HUES64 (cell line): ENCODE measurements around the gene NINJ1.

ENCODE experiments used
- H3K27ac ChIP-seq: 2 replicates; pipeline ENCODE4 v1.7.0; 2013; ENCODE audit warnings: low read depth, low read length, inconsistent platforms
- H3K27me3 ChIP-seq: 2 replicates; pipeline ENCODE4 v1.6.1; 2013; ENCODE audit warnings: mild to moderate bottlenecking, low read length; ENCODE audit not compliant: insufficient read depth
- H3K36me3 ChIP-seq: 2 replicates; pipeline ENCODE4 v1.6.1; 2013; ENCODE audit warnings: mild to moderate bottlenecking, low read length; ENCODE audit not compliant: insufficient read depth
- H3K4me1 ChIP-seq: 2 replicates; pipeline ENCODE4 v1.6.1; 2013; ENCODE audit warnings: mild to moderate bottlenecking, low read length, moderate library complexity; ENCODE audit not compliant: insufficient read depth
- H3K4me3 ChIP-seq: 2 replicates; pipeline ENCODE4 v1.5.1; 2013; ENCODE audit warnings: mild to moderate bottlenecking, low read length, moderate library complexity
- H3K9ac ChIP-seq: 2 replicates; pipeline ENCODE4 v1.6.1; 2013; ENCODE audit warnings: mild to moderate bottlenecking, low read depth, low read length
- H3K9me3 ChIP-seq: 2 replicates; pipeline ENCODE4 v1.6.1; 2013; ENCODE audit warnings: low read depth, low read length; ENCODE audit not compliant: insufficient read depth
- WGBS: fragments of 150-250, 120-280 bp; methylation state at CpG from one replicate; pipeline ENCODE4 v1.1.7; 2013; ENCODE audit warnings: missing lambda C conversion rate; 5-methylcytosine and 5-hydroxymethylcytosine counted together

Gene NINJ1

DNA sequence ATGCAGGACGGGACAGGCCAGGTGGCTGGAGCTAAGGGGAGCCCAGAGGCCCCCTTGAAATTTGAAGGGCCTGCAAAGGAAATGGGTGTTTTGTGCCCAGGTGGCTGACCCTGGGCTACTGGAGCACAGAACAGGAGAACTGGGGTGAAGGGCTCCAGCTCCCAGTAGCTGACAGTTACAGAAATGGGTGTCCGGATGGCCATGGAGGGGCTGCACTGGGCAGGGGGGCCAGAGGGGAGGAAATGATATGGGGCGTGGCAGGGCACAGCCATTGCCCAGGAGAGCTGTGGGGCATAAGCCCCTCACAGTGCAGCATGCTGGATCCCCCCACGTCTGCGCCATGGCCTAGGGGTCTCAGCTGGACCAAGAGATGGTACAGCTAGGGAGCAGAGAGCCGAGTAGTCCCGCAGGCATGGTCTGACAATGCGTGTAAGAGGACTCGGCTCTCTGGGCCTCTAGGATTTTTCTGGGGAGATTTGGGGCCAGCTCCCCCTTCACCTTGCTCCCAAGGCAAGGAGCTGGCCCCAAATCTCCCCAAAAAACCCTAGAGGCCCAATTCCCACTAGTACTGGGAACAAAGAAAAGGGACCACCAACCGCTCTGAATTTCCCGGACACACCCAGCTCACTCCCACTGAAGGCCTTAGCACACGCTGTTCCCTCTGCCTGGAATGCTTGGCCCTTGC, 45.9 kb downstream of the NINJ1 start:
- Histone ChIP-seq H3K4me3 (no peak overlapping the region), H3K9me3 (no peaks in the 10 kb centered on the region), H3K27ac (no peak overlapping the region), H3K27me3 (no peaks in the 10 kb centered on the region), H3K36me3 (no peaks in the 10 kb centered on the region), H3K9ac (no peak overlapping the region), H3K4me1 (no peaks in the 10 kb centered on the region)
- 93% methylated on average over 12 of the region's 12 CpGs for WGBS

GRCh38 chr9:93086447-93087224, 47.4 kb downstream of the NINJ1 start:
- no peaks in the 10 kb centered on the region for H3K27me3 ChIP-seq
- no peak overlapping the region for H3K9ac ChIP-seq
- H3K4me3 ChIP-seq = no peak overlapping the region
- no peak overlapping the region for H3K27ac ChIP-seq
- WGBS = 96% methylated on average over 8 of the region's 8 CpGs
- no peaks in the 10 kb centered on the region for H3K9me3 ChIP-seq
- no peaks in the 10 kb centered on the region for H3K36me3 ChIP-seq
- H3K4me1 ChIP-seq = no peaks in the 10 kb centered on the region

DNA sequence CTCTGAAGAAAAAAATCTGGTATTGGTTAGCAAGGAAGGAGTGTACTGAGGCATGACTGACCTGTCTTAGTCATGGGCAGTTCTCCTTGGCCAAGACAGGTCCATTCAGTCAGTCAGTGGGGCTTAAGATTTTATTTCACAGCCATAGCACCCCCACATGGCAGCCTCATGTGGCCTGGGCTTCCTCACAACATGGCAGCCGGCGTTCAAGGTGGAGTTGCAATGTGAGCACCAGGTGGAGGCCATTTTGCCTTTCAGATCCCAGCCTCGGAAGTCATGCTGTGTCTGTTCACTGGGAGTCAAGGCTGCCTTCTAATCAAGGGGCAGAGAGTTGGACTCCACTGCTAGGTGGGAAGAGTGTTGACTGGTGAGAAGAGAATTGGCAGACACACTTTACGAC, 48.4 kb downstream of the NINJ1 start:
- Histone ChIP-seq H3K4me3 (no peak overlapping the region), H3K9me3 (no peaks in the 10 kb centered on the region), H3K27me3 (no peaks in the 10 kb centered on the region), H3K36me3 (no peaks in the 10 kb centered on the region), H3K9ac (no peak overlapping the region), H3K27ac (no peak overlapping the region), H3K4me1 (no peaks in the 10 kb centered on the region)
- WGBS = 91% methylated on average over 4 of the region's 4 CpGs

GRCh38 chr9:93084471-93084881, 49.6 kb downstream of the NINJ1 start:
- Histone ChIP-seq H3K4me3 (no peak overlapping the region), H3K4me1 (no peaks in the 10 kb centered on the region), H3K27ac (no peak overlapping the region), H3K9me3 (no peaks in the 10 kb centered on the region), H3K36me3 (no peaks in the 10 kb centered on the region), H3K27me3 (no peaks in the 10 kb centered on the region), H3K9ac (no peak overlapping the region)
- WGBS = 96% methylated on average over 6 of the region's 6 CpGs

GRCh38 chr9:93083592-93084470, 50.2 kb downstream of the NINJ1 start:
- Histone ChIP-seq H3K36me3 (no peaks in the 10 kb centered on the region), H3K4me1 (no peaks in the 10 kb centered on the region), H3K27ac (no peak overlapping the region), H3K27me3 (no peaks in the 10 kb centered on the region), H3K4me3 (no peak overlapping the region), H3K9me3 (no peaks in the 10 kb centered on the region), H3K9ac (no peak overlapping the region)
- 87% methylated on average over 8 of the region's 8 CpGs for WGBS

DNA sequence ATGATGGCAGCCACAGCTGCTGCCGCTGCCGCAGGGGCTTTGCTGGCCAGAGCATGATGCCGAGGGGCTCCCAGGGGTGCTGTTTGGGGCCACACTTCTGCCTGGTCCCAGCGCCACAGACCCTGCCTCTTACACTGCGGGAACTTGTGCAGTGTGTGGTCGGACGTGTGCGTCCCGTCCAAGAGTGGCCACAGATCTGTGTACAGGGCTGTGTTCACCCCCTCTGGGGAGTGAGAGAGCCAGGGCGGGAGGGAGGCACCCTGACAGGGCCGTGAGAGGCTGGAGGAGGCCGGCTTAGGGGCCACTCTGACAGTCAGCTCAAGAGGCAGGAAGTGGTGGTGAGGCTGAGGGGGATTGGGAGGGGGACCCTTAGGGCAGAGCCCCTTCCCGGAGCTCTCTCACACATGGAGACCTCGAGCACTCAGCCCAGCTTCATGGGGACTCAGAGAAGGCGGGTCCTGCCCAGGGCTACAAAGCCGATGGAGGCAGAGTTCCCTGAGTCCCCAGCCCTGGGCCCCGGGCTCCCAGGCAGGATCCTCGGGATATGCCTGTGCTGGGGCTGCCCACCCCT, 51.1 kb downstream of the NINJ1 start:
- no peaks in the 10 kb centered on the region for H3K4me1 ChIP-seq
- no peaks in the 10 kb centered on the region for H3K9me3 ChIP-seq
- H3K36me3 ChIP-seq = no peaks in the 10 kb centered on the region
- H3K27me3 ChIP-seq = no peaks in the 10 kb centered on the region
- H3K27ac ChIP-seq = no peak overlapping the region
- no peak overlapping the region for H3K4me3 ChIP-seq
- H3K9ac ChIP-seq = no peak overlapping the region
- WGBS = 83% methylated on average over 18 of the region's 18 CpGs

DNA sequence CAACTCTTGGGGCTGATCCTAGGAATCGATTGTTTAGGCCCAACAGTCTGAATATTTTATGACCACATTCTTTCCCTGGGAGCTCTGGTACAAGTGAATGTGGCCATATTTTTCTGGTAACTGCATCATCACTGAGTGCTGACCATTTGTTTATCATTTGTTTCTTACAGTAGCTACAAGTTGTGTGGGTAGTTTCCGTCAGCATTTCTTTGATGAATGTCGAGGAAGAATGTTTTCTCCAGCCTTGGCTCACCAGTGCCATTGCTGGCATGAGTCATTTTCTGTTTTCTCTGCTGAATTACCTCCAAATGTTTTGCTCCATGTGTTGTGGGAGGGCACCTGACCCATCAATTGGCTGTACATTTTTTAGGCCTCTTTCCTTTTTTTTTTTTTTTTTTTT, 52.1 kb downstream of the NINJ1 start:
- Histone ChIP-seq H3K27me3 (no peaks in the 10 kb centered on the region), H3K4me1 (no peaks in the 10 kb centered on the region), H3K27ac (no peak overlapping the region), H3K9me3 (no peaks in the 10 kb centered on the region), H3K4me3 (no peak overlapping the region), H3K9ac (no peak overlapping the region), H3K36me3 (no peaks in the 10 kb centered on the region)
- 93% methylated on average over 3 of the region's 3 CpGs for WGBS

GRCh38 chr9:93081081-93081529, 52.9 kb downstream of the NINJ1 start:
- H3K9me3 ChIP-seq = no peaks in the 10 kb centered on the region
- no peak overlapping the region for H3K27ac ChIP-seq
- no peaks in the 10 kb centered on the region for H3K36me3 ChIP-seq
- H3K4me1 ChIP-seq = no peaks in the 10 kb centered on the region
- H3K27me3 ChIP-seq = no peaks in the 10 kb centered on the region
- H3K9ac ChIP-seq = no peak overlapping the region
- H3K4me3 ChIP-seq = no peak overlapping the region
- WGBS = 94% methylated on average over 10 of the region's 10 CpGs

DNA sequence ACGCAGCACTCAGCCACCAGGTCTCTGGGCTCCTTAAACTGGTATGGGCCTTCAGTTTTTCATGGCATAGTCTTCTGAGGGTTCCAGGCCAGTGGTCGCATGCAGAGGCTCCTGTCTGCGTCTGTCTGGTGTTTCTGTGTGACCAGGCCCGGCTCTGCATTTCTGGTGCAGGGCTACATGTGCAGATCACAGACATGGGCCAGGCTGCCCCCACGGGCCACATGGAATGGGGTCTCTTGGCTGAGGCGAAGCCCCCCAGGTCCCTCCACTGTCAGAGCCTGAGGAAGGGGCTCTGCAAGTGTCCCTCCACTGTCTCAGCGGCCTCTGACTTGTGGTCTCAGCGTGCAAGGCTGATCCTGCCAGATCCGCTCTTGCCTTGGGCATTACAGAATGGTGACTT, 53.6 kb downstream of the NINJ1 start:
- no peaks in the 10 kb centered on the region for H3K4me1 ChIP-seq
- no peaks in the 10 kb centered on the region for H3K27me3 ChIP-seq
- no peaks in the 10 kb centered on the region for H3K9me3 ChIP-seq
- H3K4me3 ChIP-seq = no peak overlapping the region
- no peak overlapping the region for H3K27ac ChIP-seq
- no peak overlapping the region for H3K9ac ChIP-seq
- no peaks in the 10 kb centered on the region for H3K36me3 ChIP-seq
- WGBS = 88% methylated on average over 9 of the region's 9 CpGs

GRCh38 chr9:93079371-93079770, 54.7 kb downstream of the NINJ1 start:
- no peak overlapping the region for H3K4me3 ChIP-seq
- no peaks in the 10 kb centered on the region for H3K9me3 ChIP-seq
- no peaks in the 10 kb centered on the region for H3K4me1 ChIP-seq
- H3K27me3 ChIP-seq = no peaks in the 10 kb centered on the region
- no peaks in the 10 kb centered on the region for H3K36me3 ChIP-seq
- WGBS = 96% methylated on average over 13 of the region's 13 CpGs
- H3K27ac ChIP-seq = no peak overlapping the region
- no peak overlapping the region for H3K9ac ChIP-seq

GRCh38 chr9:93077811-93078210, 56.2 kb downstream of the NINJ1 start:
- WGBS = 96% methylated on average over 16 of the region's 16 CpGs
- Histone ChIP-seq H3K9me3 (no peaks in the 10 kb centered on the region), H3K4me1 (no peaks in the 10 kb centered on the region), H3K9ac (no peak overlapping the region), H3K36me3 (no peaks in the 10 kb centered on the region), H3K27ac (no peak overlapping the region), H3K4me3 (no peak overlapping the region), H3K27me3 (no peaks in the 10 kb centered on the region)
